Smooth muscle cell (in vitro differentiated cells): ENCODE measurements around the gene CSNK2A1. TPM values are rescaled to one million over a fixed set of nuclear protein-coding genes. Genes with fewer than 3 reads are reported as not detected.

ENCODE experiments used
- DNase-seq: peaks from one replicate; lab custom pipeline; 2025; ENCODE audit not compliant: unreplicated experiment; lab: John Stamatoyannopoulos, UW
- H2AFZ ChIP-seq: fragments of 200-600 bp; sonication (generic); 2 replicates; pipeline ENCODE4 v1.6.0; 2016; ENCODE audit warnings: antibody characterized with exemption, low read depth, mild to moderate bottlenecking
- H3F3A ChIP-seq: fragments of 200-600 bp; sonication (generic); 2 replicates; pipeline ENCODE4 v1.6.0; 2017; ENCODE audit warnings: antibody characterized with exemption, low read depth
- H3K27ac ChIP-seq: fragments of 200-600 bp; sonication (generic); 2 replicates; pipeline ENCODE4 v1.5.1; 2016; ENCODE audit warnings: low read depth, mild to moderate bottlenecking
- H3K27me3 ChIP-seq: fragments of 200-600 bp; sonication (generic); 2 replicates; pipeline ENCODE4 v1.6.1; 2016; ENCODE audit warnings: low read depth, mild to moderate bottlenecking
- H3K36me3 ChIP-seq: fragments of 200-600 bp; sonication (generic); 2 replicates; pipeline ENCODE4 v1.5.1; 2016; ENCODE audit warnings: low read depth
- H3K4me1 ChIP-seq: fragments of 200-600 bp; sonication (generic); 2 replicates; pipeline ENCODE4 v1.5.1; 2016; ENCODE audit warnings: low read depth
- H3K4me2 ChIP-seq: fragments of 200-600 bp; sonication (generic); 2 replicates; pipeline ENCODE4 v1.6.0; 2016; ENCODE audit warnings: mild to moderate bottlenecking
- H3K4me3 ChIP-seq: fragments of 200-600 bp; sonication (generic); 2 replicates; pipeline ENCODE4 v1.5.1; 2016; ENCODE audit warnings: mild to moderate bottlenecking
- H3K79me2 ChIP-seq: fragments of 200-600 bp; sonication (generic); 2 replicates; pipeline ENCODE4 v1.6.0; 2016; ENCODE audit warnings: low read depth, mild to moderate bottlenecking
- H3K9ac ChIP-seq: fragments of 200-600 bp; sonication (generic); 2 replicates; pipeline ENCODE4 v1.6.0; 2016; ENCODE audit warnings: low read depth
- H3K9me3 ChIP-seq: fragments of 200-600 bp; sonication (generic); replicated peaks from 2 replicates; pipeline ENCODE4 v1.5.1; 2016; ENCODE audit warnings: low read depth
- H4K20me1 ChIP-seq: fragments of 200-600 bp; sonication (generic); 2 replicates; pipeline ENCODE4 v1.6.0; 2016; ENCODE audit warnings: low read depth
- CTCF ChIP-seq: fragments of 200-600 bp; sonication (generic); IDR thresholded peaks from 2 replicates; pipeline ENCODE4 v1.5.1; 2017; ENCODE audit warnings: borderline replicate concordance, mild to moderate bottlenecking, antibody characterized with exemption; ENCODE audit not compliant: insufficient read depth, poor library complexity, severe bottlenecking
- WGBS: methylation state at CpG from one replicate; pipeline ENCODE4 v1.1.7; 2016; ENCODE audit warnings: low lambda C conversion rate; 5-methylcytosine and 5-hydroxymethylcytosine counted together
- polyA plus RNA-seq: library from polyadenylated mRNA; unstranded; fragments of >200 nt; fragmentation: Nextera tagmentation; extraction: Ambion mirVana; gene quantifications from 2 replicates; pipeline ENCODE4 v1.2.1, GENCODE V29; 2016
- total RNA-seq: library from RNA; depleted of rRNA; stranded (reverse); fragments of >200 nt; gene quantifications from 2 replicates; pipeline ENCODE4 v1.2.3, GENCODE V29; 2014

CSNK2A1 gene
- total and polyA plus RNA-seq, 2 experiments from 2014 or later: 82.6 to 205 TPM

DNA sequence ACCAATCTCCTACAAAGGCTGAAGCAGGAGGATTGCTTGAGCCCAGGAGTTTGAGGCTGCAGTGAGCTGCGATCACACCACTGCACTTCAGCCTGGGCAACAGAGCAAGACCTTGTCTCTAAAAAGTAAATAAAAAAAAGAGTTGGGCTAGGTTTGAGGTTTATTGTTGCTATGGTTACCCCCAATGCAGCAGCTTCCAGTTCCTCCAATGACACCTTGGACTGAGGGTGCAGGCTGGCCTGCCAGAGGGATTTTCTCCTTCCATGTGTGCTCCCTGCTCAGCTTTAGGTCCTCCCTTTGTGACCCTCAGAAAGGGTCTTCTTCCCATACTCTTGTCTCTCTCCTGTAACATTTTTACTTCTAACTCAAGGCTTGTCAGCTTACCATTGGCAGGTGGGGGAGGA, 70.7 kb downstream of the CSNK2A1 start:
- H3K9me3 ChIP-seq: no peaks in the 10 kb centered on the region
- no peaks in the 10 kb centered on the region for H3F3A ChIP-seq
- no peak overlapping the region for H3K4me2 ChIP-seq
- H3K36me3 ChIP-seq: no peaks in the 10 kb centered on the region
- H3K4me3 ChIP-seq: no peak overlapping the region
- no peaks in the 10 kb centered on the region for H3K4me1 ChIP-seq
- no peaks in the 10 kb centered on the region for H3K79me2 ChIP-seq
- no peak for DNase-seq
- H2AFZ ChIP-seq: no peak overlapping the region
- no peak for TF ChIP-seq CTCF
- no peak overlapping the region for H3K9ac ChIP-seq
- H3K27ac ChIP-seq: no peak overlapping the region
- WGBS: 96% methylated on average over 1 of the region's 1 CpG
- H3K27me3 ChIP-seq: no peaks in the 10 kb centered on the region
- H4K20me1 ChIP-seq: no peaks in the 10 kb centered on the region

GRCh38 chr20:472137-472846, 71.3 kb downstream of the CSNK2A1 start:
- Histone ChIP-seq H3K9me3 (no peaks in the 10 kb centered on the region), H3K27me3 (no peaks in the 10 kb centered on the region), H3K4me3 (no peak overlapping the region), H3K79me2 (no peaks in the 10 kb centered on the region), H3K9ac (no peak overlapping the region), H3K4me1 (no peaks in the 10 kb centered on the region), H3K4me2 (no peak overlapping the region), H4K20me1 (no peaks in the 10 kb centered on the region), H2AFZ (no peak overlapping the region), H3K27ac (no peak overlapping the region), H3K36me3 (no peaks in the 10 kb centered on the region), H3F3A (no peaks in the 10 kb centered on the region)
- DNase-seq: no peak
- TF ChIP-seq CTCF: no peak
- 94% methylated on average over 9 of the region's 9 CpGs for WGBS

- Histone ChIP-seq H3K27me3 (no peaks in the 10 kb centered on the region), H3K9ac (no peak overlapping the region), H4K20me1 (no peaks in the 10 kb centered on the region), H2AFZ (no peak overlapping the region), H3K9me3 (no peaks in the 10 kb centered on the region), H3K36me3 (no peaks in the 10 kb centered on the region), H3F3A (no peaks in the 10 kb centered on the region), H3K4me2 (no peak overlapping the region), H3K4me1 (no peaks in the 10 kb centered on the region), H3K4me3 (no peak overlapping the region), H3K79me2 (no peaks in the 10 kb centered on the region), H3K27ac (no peak overlapping the region)
- TF ChIP-seq CTCF: no peak
- 86% methylated on average over 8 of the region's 8 CpGs for WGBS
- DNase-seq: no peak
Observed at GRCh38 chr20:469746-470490, 73.7 kb downstream of the CSNK2A1 start.
